ENCODE results near the gene RPS14. TPM values are rescaled to one million over a fixed set of nuclear protein-coding genes. Genes with fewer than 3 reads are reported as not detected.
"Not testable (repeated sequence)": the region's sequence is repeated elsewhere in the genome, so short reads cannot be mapped to it uniquely, and the experiment has no call there.

RPS14 gene
- total and polyA plus RNA-seq, 5 donors from 2014 or later: 3,121 to 8,871 (median 6,266) TPM

- H3K36me3 Mint-ChIP-seq: no peaks in the 10 kb centered on the region
- peak overlapping the region in 1 of 3 donors; percentile 79 for H3K27ac Mint-ChIP-seq
- no peak overlapping the region for H3K4me3 ChIP-seq (ENCODE audit: low read depth, low read length)
- no peak overlapping the region for H3K27ac ChIP-seq (ENCODE audit: insufficient read depth, low read length, poor library complexity, severe bottlenecking)
- H3K27me3 Mint-ChIP-seq: peaks cover 12% of the 10 kb centered on the region
- H3K4me1 ChIP-seq (ENCODE audit: control insufficient read depth, insufficient read depth, low read length, poor library complexity, severe bottlenecking): no peaks in the 10 kb centered on the region
- H3K27me3 ChIP-seq (ENCODE audit: control insufficient read depth, insufficient read depth, low read length): no peaks in the 10 kb centered on the region
- H3K9me3 Mint-ChIP-seq: no peaks in the 10 kb centered on the region
- H3K4me1 Mint-ChIP-seq: peaks cover 0 to 18% (median 6%) of the 10 kb centered on the region in 4 donors
- peak overlapping the region in 1 of 4 donors; percentile 63 for H3K4me3 Mint-ChIP-seq
- peak; percentile 88 to 95 for ATAC-seq (ENCODE audit: low read depth in 2 of 2)
- H3K36me3 ChIP-seq (ENCODE audit: control insufficient read depth, insufficient read depth, low read length): no peaks in the 10 kb centered on the region
- DNase-seq: peak; percentile 71 to 79 (median 75)
- no peaks in the 10 kb centered on the region for H3K9me3 ChIP-seq (ENCODE audit: control insufficient read depth in 2 of 2, low read length in 2 of 2)
These were observed 9.4 kb upstream of the RPS14 start for GRCh38 chr5:150458802-150459557.

GRCh38 chr5:150457562-150458240, 8.2 kb upstream of the RPS14 start:
- Histone ChIP-seq H3K4me1 (ENCODE audit: control insufficient read depth, insufficient read depth, low read length, poor library complexity, severe bottlenecking) (no peaks in the 10 kb centered on the region), H3K27ac (ENCODE audit: insufficient read depth, low read length, poor library complexity, severe bottlenecking) (no peak overlapping the region), H3K36me3 (ENCODE audit: control insufficient read depth, insufficient read depth, low read length) (no peaks in the 10 kb centered on the region), H3K9me3 (ENCODE audit: control insufficient read depth in 2 of 2, low read length in 2 of 2) (no peaks in the 10 kb centered on the region), H3K27me3 (ENCODE audit: control insufficient read depth, insufficient read depth, low read length) (no peaks in the 10 kb centered on the region), H3K4me3 (ENCODE audit: low read depth, low read length) (no peak overlapping the region)
- peaks cover 12% of the 10 kb centered on the region for H3K27me3 Mint-ChIP-seq
- H3K36me3 Mint-ChIP-seq: no peaks in the 10 kb centered on the region
- DNase-seq (no peak), ATAC-seq (ENCODE audit: low read depth in 2 of 2) (no peak)
- H3K9me3 Mint-ChIP-seq: no peaks in the 10 kb centered on the region
- H3K4me1 Mint-ChIP-seq: peaks cover 0 to 18% (median 6%) of the 10 kb centered on the region in 4 donors
- H3K4me3 Mint-ChIP-seq: peak overlapping the region in 1 of 4 donors; percentile 52
- H3K27ac Mint-ChIP-seq: peak overlapping the region in 1 of 3 donors; percentile 38

GRCh38 chr5:150457121-150457520, 7.6 kb upstream of the RPS14 start:
- H3K9me3 Mint-ChIP-seq: no peaks in the 10 kb centered on the region
- no peaks in the 10 kb centered on the region for H3K36me3 ChIP-seq (ENCODE audit: control insufficient read depth, insufficient read depth, low read length)
- H3K27me3 Mint-ChIP-seq: peaks cover 12% of the 10 kb centered on the region
- no peaks in the 10 kb centered on the region for H3K9me3 ChIP-seq (ENCODE audit: control insufficient read depth in 2 of 2, low read length in 2 of 2)
- H3K27me3 ChIP-seq (ENCODE audit: control insufficient read depth, insufficient read depth, low read length): no peaks in the 10 kb centered on the region
- no peaks in the 10 kb centered on the region for H3K4me1 ChIP-seq (ENCODE audit: control insufficient read depth, insufficient read depth, low read length, poor library complexity, severe bottlenecking)
- peak overlapping the region in 1 of 4 donors; percentile 33 for H3K4me3 Mint-ChIP-seq
- no peak for ATAC-seq (ENCODE audit: low read depth in 2 of 2)
- peak overlapping the region in 1 of 3 donors; percentile 38 for H3K27ac Mint-ChIP-seq
- H3K4me3 ChIP-seq (ENCODE audit: low read depth, low read length): no peak overlapping the region
- no peaks in the 10 kb centered on the region for H3K36me3 Mint-ChIP-seq
- no peak for DNase-seq
- no peak overlapping the region for H3K27ac ChIP-seq (ENCODE audit: insufficient read depth, low read length, poor library complexity, severe bottlenecking)
- H3K4me1 Mint-ChIP-seq: peaks cover 0 to 18% (median 6%) of the 10 kb centered on the region in 4 donors

GRCh38 chr5:150454492-150455229, 5.1 kb upstream of the RPS14 start:
- Mint-ChIP-seq H3K4me3 (no peak overlapping the region), H3K27me3 (peaks cover 19% of the 10 kb centered on the region), H3K4me1 (peaks cover 0 to 22% (median 10%) of the 10 kb centered on the region in 4 donors), H3K36me3 (no peaks in the 10 kb centered on the region), H3K27ac (no peak overlapping the region), H3K9me3 (peaks cover 0 to 1% (median 0%) of the 10 kb centered on the region in 7 donors)
- Histone ChIP-seq H3K27me3 (ENCODE audit: control insufficient read depth, insufficient read depth, low read length) (no peaks in the 10 kb centered on the region), H3K27ac (ENCODE audit: insufficient read depth, low read length, poor library complexity, severe bottlenecking) (no peak overlapping the region), H3K36me3 (ENCODE audit: control insufficient read depth, insufficient read depth, low read length) (no peaks in the 10 kb centered on the region), H3K4me1 (ENCODE audit: control insufficient read depth, insufficient read depth, low read length, poor library complexity, severe bottlenecking) (no peaks in the 10 kb centered on the region), H3K4me3 (ENCODE audit: low read depth, low read length) (no peak overlapping the region), H3K9me3 (ENCODE audit: control insufficient read depth in 2 of 2, low read length in 2 of 2) (no peaks in the 10 kb centered on the region)
- DNase-seq: no peak
- ATAC-seq (ENCODE audit: low read depth in 2 of 2): no peak

GRCh38 chr5:150454027-150454426, 4.5 kb upstream of the RPS14 start:
- not testable (repeated sequence) for H3K27ac ChIP-seq (ENCODE audit: insufficient read depth, low read length, poor library complexity, severe bottlenecking); H3K27me3 ChIP-seq (ENCODE audit: control insufficient read depth, insufficient read depth, low read length); DNase-seq; ATAC-seq (ENCODE audit: low read depth in 2 of 2); H3K9me3 ChIP-seq (ENCODE audit: control insufficient read depth in 2 of 2, low read length in 2 of 2); H3K36me3 ChIP-seq (ENCODE audit: control insufficient read depth, insufficient read depth, low read length); H3K4me3 ChIP-seq (ENCODE audit: low read depth, low read length); H3K36me3 Mint-ChIP-seq; H3K4me3 Mint-ChIP-seq; H3K9me3 Mint-ChIP-seq; H3K4me1 ChIP-seq (ENCODE audit: control insufficient read depth, insufficient read depth, low read length, poor library complexity, severe bottlenecking); H3K27ac Mint-ChIP-seq
- Mint-ChIP-seq H3K4me1 (peaks cover 0 to 21% (median 12%) of the 10 kb centered on the region in 4 donors), H3K27me3 (peaks cover 16% of the 10 kb centered on the region)

- Mint-ChIP-seq H3K36me3 (peaks cover 8% of the 10 kb centered on the region), H3K9me3 (peaks cover 0 to 1% (median 0%) of the 10 kb centered on the region in 7 donors), H3K27me3 (peaks cover 16% of the 10 kb centered on the region), H3K4me3 (peak overlapping the region in 1 of 4 donors; percentile 22), H3K27ac (no peak overlapping the region), H3K4me1 (peaks cover 0 to 27% (median 21%) of the 10 kb centered on the region in 4 donors)
- DNase-seq (no peak), ATAC-seq (ENCODE audit: low read depth in 2 of 2) (no peak)
- Histone ChIP-seq H3K27me3 (ENCODE audit: control insufficient read depth, insufficient read depth, low read length) (no peaks in the 10 kb centered on the region), H3K36me3 (ENCODE audit: control insufficient read depth, insufficient read depth, low read length) (no peaks in the 10 kb centered on the region), H3K9me3 (ENCODE audit: control insufficient read depth in 2 of 2, low read length in 2 of 2) (no peaks in the 10 kb centered on the region), H3K4me1 (ENCODE audit: control insufficient read depth, insufficient read depth, low read length, poor library complexity, severe bottlenecking) (peaks cover 10% of the 10 kb centered on the region), H3K4me3 (ENCODE audit: low read depth, low read length) (no peak overlapping the region), H3K27ac (ENCODE audit: insufficient read depth, low read length, poor library complexity, severe bottlenecking) (no peak overlapping the region)
These were observed 3.4 kb upstream of the RPS14 start for GRCh38 chr5:150452914-150453313.

GRCh38 chr5:150451594-150451993, 2.1 kb upstream of the RPS14 start:
- Mint-ChIP-seq H3K27ac (no peak overlapping the region), H3K36me3 (peaks cover 19% of the 10 kb centered on the region), H3K4me3 (peak overlapping the region in 1 of 4 donors; percentile 11), H3K4me1 (peaks cover 0 to 33% (median 23%) of the 10 kb centered on the region in 4 donors), H3K27me3 (peaks cover 9% of the 10 kb centered on the region), H3K9me3 (peaks cover 0 to 1% (median 0%) of the 10 kb centered on the region in 7 donors)
- Histone ChIP-seq H3K4me1 (ENCODE audit: control insufficient read depth, insufficient read depth, low read length, poor library complexity, severe bottlenecking) (peaks cover 20% of the 10 kb centered on the region), H3K36me3 (ENCODE audit: control insufficient read depth, insufficient read depth, low read length) (peaks cover 11% of the 10 kb centered on the region), H3K4me3 (ENCODE audit: low read depth, low read length) (no peak overlapping the region), H3K9me3 (ENCODE audit: control insufficient read depth in 2 of 2, low read length in 2 of 2) (no peaks in the 10 kb centered on the region), H3K27ac (ENCODE audit: insufficient read depth, low read length, poor library complexity, severe bottlenecking) (no peak overlapping the region), H3K27me3 (ENCODE audit: control insufficient read depth, insufficient read depth, low read length) (no peaks in the 10 kb centered on the region)
- ATAC-seq (ENCODE audit: low read depth in 2 of 2) (no peak), DNase-seq (no peak)

Data from CD4-positive, CD25-positive, alpha-beta regulatory T cell (primary cell).